Lung (tissue), 12 donors: Measurements from ENCODE around the gene AKT1. TPM values are rescaled to one million over a fixed set of nuclear protein-coding genes. Genes with fewer than 3 reads are reported as not detected.

ENCODE experiments used
- ATAC-seq: fragments of 200-7000 bp; cut with Tn5 transposase; one replicate; pipeline ENCODE4 v1.9.1; 2020; ENCODE audit warnings: moderate number of reproducible peaks; ENCODE audit not compliant: insufficient read depth, low FRiP score
- DNase-seq, 3 donors: peaks; one replicate each; pipeline ENCODE4 v3.0.0-alpha.2; 2013 to 2017
- H3K27ac ChIP-seq, 2 donors: one replicate each; pipeline ENCODE4 v1.5.1; 2013; ENCODE audit warnings: mild to moderate bottlenecking in 2 of 2, moderate library complexity in 2 of 2, control low read depth in 1 of 2, inconsistent platforms in 1 of 2, low read depth in 1 of 2, low read length in 1 of 2
- H3K27me3 ChIP-seq, 3 donors: one replicate each; pipeline ENCODE4 v1.5.1; 2013; ENCODE audit warnings: low read length in 2 of 3; ENCODE audit not compliant: control insufficient read depth in 3 of 3, insufficient read depth in 3 of 3
- H3K36me3 ChIP-seq, 4 donors: one replicate each; pipeline ENCODE4 v1.5.1; 2013; ENCODE audit warnings: low read length in 4 of 4, mild to moderate bottlenecking in 1 of 4, moderate library complexity in 1 of 4; ENCODE audit not compliant: control insufficient read depth in 4 of 4, insufficient read depth in 4 of 4
- H3K4me1 ChIP-seq, 5 donors: one replicate each; pipeline ENCODE4 v1.5.1; 2013; ENCODE audit warnings: low read length in 5 of 5, mild to moderate bottlenecking in 2 of 5, moderate library complexity in 1 of 5; ENCODE audit not compliant: control insufficient read depth in 5 of 5, insufficient read depth in 5 of 5
- H3K4me3 ChIP-seq: one replicate; pipeline ENCODE4 v1.5.1; 2013; ENCODE audit warnings: mild to moderate bottlenecking, control low read depth, moderate library complexity
- H3K9ac ChIP-seq, 2 donors: one replicate each; pipeline ENCODE4 v1.5.1; 2013; ENCODE audit warnings: low read length in 2 of 2, control low read depth in 1 of 2; ENCODE audit not compliant: insufficient read depth in 1 of 2
- H3K9me3 ChIP-seq, 4 donors: one replicate each; pipeline ENCODE4 v1.5.1; 2013; ENCODE audit warnings: low read length in 3 of 4, mild to moderate bottlenecking in 1 of 4, moderate library complexity in 1 of 4; ENCODE audit not compliant: control insufficient read depth in 4 of 4, insufficient read depth in 3 of 4
- WGBS, 2 donors: extraction: QIAGEN DNeasy Blood & Tissue Kit; methylation state at CpG; one replicate each; pipeline ENCODE4 v1.1.7; 2013; 5-methylcytosine and 5-hydroxymethylcytosine counted together
- polyA plus RNA-seq, 2 donors: library from polyadenylated mRNA; stranded (reverse); fragments of 200-250 nt; gene quantifications; one replicate each; pipeline ENCODE4 v1.2.1, GENCODE V29; 2013
- total RNA-seq, 2 donors: library from RNA; depleted of rRNA in 1 of 2; stranded (reverse); fragments of >200 nt in 1 of 2; gene quantifications; one replicate each; pipeline ENCODE4 v1.2.1, GENCODE V29; 2014 to 2021
- TF ChIP-seq, protein P1 (sequence below): IDR thresholded peaks from 2 replicates; pipeline ENCODE4 v1.5.1; 2012; ENCODE audit warnings: mild to moderate bottlenecking; ENCODE audit errors: control extremely low read depth, extremely low read depth
- donor health status: control.
- donor health status: control.
- donor health status: Bipolar disorder and iron deficiency.
- donor health status: healthy.
- donor health status: DM: yes; HTN: yes; CAD: no.

AKT1 gene
- total and polyA plus RNA-seq, 4 donors: 142 to 224 (median 160) TPM

- TF ChIP-seq, protein P1, sequence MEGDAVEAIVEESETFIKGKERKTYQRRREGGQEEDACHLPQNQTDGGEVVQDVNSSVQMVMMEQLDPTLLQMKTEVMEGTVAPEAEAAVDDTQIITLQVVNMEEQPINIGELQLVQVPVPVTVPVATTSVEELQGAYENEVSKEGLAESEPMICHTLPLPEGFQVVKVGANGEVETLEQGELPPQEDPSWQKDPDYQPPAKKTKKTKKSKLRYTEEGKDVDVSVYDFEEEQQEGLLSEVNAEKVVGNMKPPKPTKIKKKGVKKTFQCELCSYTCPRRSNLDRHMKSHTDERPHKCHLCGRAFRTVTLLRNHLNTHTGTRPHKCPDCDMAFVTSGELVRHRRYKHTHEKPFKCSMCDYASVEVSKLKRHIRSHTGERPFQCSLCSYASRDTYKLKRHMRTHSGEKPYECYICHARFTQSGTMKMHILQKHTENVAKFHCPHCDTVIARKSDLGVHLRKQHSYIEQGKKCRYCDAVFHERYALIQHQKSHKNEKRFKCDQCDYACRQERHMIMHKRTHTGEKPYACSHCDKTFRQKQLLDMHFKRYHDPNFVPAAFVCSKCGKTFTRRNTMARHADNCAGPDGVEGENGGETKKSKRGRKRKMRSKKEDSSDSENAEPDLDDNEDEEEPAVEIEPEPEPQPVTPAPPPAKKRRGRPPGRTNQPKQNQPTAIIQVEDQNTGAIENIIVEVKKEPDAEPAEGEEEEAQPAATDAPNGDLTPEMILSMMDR: no peak
- Histone ChIP-seq H3K27me3 (no peaks in the 10 kb centered on the region), H3K27ac (no peak overlapping the region), H3K4me3 (no peak overlapping the region), H3K36me3 (peaks cover 0 to 12% (median 4%) of the 10 kb centered on the region in 4 donors), H3K9ac (no peak overlapping the region), H3K4me1 (peaks cover 0 to 6% (median 5%) of the 10 kb centered on the region in 5 donors), H3K9me3 (peaks cover 0 to 5% (median 0%) of the 10 kb centered on the region in 4 donors)
- ATAC-seq: no peak
- WGBS, 2 donors: 88 to 94% methylated on average over 3 of the region's 3 CpGs
- no peak for DNase-seq
These were observed 30.0 kb downstream of the AKT1 start for GRCh38 chr14:104765517-104765916.

- ATAC-seq (no peak), DNase-seq (no peak)
- 88 to 92% methylated on average over 30 of the region's 30 CpGs for WGBS, 2 donors
- H3K27ac ChIP-seq: no peak overlapping the region
- H3K4me3 ChIP-seq: no peak overlapping the region
- no peaks in the 10 kb centered on the region for H3K9me3 ChIP-seq
- peaks cover 0 to 9% (median 4%) of the 10 kb centered on the region in 5 donors for H3K4me1 ChIP-seq
- H3K9ac ChIP-seq: no peak overlapping the region
- no peaks in the 10 kb centered on the region for H3K27me3 ChIP-seq
- peaks cover 0 to 48% (median 31%) of the 10 kb centered on the region in 4 donors for H3K36me3 ChIP-seq
- TF ChIP-seq, protein P1: no peak
These were observed 36.3 kb downstream of the AKT1 start for GRCh38 chr14:104758981-104759969.

GRCh38 chr14:104757681-104758392 is 37.7 kb downstream of the AKT1 start:
- DNase-seq: no peak
- TF ChIP-seq, protein P1: no peak

More at GRCh38 chr14:104757681-104758392, 37.7 kb downstream of the AKT1 start:
- no peak for ATAC-seq
- no peak overlapping the region for H3K27ac ChIP-seq
- H3K36me3 ChIP-seq: peaks cover 0 to 50% (median 31%) of the 10 kb centered on the region in 4 donors
- H3K4me1 ChIP-seq: peaks cover 0 to 15% (median 6%) of the 10 kb centered on the region in 5 donors
- 93 to 95% methylated on average over 19 of the region's 19 CpGs for WGBS, 2 donors
- no peak overlapping the region for H3K4me3 ChIP-seq
- H3K9me3 ChIP-seq: no peaks in the 10 kb centered on the region
- H3K27me3 ChIP-seq: no peaks in the 10 kb centered on the region
- no peak overlapping the region for H3K9ac ChIP-seq
